ENCODE data around the gene MAMSTR. TPM values are rescaled to one million over a fixed set of nuclear protein-coding genes. Genes with fewer than 3 reads are reported as not detected.
A peak's percentile ranks its signal among the peaks of the same experiment; 100 is the strongest.

The MAMSTR gene
- total RNA-seq, 1 donor, result 1.7 TPM

DNA sequence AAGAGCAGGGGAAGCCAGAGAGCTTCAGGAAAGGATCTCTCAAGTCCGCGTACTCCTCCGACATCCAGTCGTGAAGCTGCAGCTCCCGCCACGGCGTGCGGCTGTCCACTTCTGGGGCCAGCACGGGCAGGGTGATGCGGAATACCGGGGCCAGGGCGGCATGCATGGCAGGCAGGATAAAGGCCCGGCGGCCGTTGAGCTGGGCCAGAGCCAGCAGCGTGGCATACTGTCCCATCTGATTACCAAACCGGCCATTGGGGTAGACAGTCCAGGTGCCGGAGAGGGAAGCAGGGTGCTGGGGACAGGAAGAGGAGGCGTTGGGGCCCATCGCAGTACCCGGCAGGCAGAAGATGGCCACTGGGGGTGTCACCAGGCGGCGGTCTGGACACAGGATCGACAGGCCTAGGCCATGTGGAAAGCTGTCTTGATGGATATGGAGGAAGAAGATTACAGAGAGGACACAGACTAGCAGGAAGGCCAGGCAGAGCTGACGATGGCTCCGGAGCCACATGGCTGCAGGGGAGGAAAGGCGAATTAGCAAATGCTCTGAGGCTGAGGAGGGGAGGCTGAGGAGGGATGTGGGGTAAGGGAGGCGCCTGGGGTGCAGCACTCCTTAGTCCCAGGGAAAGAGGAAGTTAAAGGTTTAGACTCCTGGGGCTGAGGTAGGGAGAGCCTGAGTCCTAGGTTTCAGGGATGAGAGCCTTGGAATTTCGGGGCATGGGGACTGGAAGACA is 31.4 kb upstream of the MAMSTR start:
- TF ChIP-seq, protein P1, sequence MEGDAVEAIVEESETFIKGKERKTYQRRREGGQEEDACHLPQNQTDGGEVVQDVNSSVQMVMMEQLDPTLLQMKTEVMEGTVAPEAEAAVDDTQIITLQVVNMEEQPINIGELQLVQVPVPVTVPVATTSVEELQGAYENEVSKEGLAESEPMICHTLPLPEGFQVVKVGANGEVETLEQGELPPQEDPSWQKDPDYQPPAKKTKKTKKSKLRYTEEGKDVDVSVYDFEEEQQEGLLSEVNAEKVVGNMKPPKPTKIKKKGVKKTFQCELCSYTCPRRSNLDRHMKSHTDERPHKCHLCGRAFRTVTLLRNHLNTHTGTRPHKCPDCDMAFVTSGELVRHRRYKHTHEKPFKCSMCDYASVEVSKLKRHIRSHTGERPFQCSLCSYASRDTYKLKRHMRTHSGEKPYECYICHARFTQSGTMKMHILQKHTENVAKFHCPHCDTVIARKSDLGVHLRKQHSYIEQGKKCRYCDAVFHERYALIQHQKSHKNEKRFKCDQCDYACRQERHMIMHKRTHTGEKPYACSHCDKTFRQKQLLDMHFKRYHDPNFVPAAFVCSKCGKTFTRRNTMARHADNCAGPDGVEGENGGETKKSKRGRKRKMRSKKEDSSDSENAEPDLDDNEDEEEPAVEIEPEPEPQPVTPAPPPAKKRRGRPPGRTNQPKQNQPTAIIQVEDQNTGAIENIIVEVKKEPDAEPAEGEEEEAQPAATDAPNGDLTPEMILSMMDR (IDR thresholded peaks at IDR 0.05; ENCODE audit: insufficient read depth, low read depth, low read length), result no peak
- no peak for DNase-seq (ENCODE audit: low read depth)
- H3K4me3 ChIP-seq (ENCODE audit: low read depth, low read length), result no peak overlapping the region

DNA sequence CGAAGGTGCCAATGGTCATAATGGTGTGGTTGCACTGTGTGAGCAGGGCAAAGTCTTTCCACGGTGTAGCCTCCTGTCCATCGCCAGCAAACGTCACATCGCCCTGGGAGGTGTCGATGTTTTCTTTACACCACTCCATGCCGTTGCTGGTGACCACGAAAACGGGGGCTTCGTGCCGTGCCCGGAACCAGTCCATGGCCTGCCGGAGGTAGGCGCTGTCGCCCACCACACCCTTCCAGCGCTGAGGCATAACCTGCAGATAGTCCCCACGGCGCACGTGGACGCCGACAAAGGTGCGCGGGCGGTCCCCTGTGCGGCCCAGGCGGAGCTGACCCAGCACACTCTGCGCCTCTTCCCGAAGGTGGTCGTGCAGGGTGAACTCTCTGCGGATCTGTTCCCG is 30.8 kb upstream of the MAMSTR start:
- no peak overlapping the region for H3K4me3 ChIP-seq (ENCODE audit: low read depth, low read length)
- TF ChIP-seq, protein P1 (IDR thresholded peaks at IDR 0.05; ENCODE audit: insufficient read depth, low read depth, low read length), result no peak
- no peak for DNase-seq (ENCODE audit: low read depth)

DNA sequence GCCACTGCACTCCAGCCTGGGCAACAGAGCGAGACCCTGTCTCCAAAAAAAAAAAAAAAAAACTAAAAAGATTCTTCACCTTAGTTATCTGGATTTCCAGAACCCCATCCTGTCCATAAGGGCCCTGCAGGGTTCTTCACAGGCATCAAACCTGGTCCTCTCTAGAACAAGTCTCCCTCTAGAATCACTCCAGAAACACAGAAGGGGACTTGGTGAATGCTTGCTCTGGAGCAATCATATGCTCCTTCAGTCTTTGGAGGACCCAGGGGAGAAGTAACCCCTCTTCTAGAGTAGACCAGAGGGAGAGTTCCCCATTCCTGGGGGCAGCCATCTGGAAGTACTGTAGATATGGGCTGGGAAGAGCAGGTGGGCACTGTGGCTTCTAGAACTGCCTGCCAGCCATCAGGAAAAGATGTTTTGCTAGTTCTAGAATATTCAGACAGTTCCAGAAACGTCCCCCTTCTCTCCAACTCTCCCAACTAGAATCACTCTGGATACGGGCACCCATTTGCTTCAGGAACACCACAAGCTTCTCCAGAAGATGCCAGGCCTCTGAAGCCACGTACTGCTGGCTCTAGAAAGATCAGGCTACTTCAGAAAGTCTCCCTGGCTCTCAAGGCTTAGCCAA is 30.2 kb upstream of the MAMSTR start:
- no peak for DNase-seq (ENCODE audit: low read depth)
- TF ChIP-seq, protein P1 (IDR thresholded peaks at IDR 0.05; ENCODE audit: insufficient read depth, low read depth, low read length), result no peak
- H3K4me3 ChIP-seq (ENCODE audit: low read depth, low read length), result no peak overlapping the region

DNA sequence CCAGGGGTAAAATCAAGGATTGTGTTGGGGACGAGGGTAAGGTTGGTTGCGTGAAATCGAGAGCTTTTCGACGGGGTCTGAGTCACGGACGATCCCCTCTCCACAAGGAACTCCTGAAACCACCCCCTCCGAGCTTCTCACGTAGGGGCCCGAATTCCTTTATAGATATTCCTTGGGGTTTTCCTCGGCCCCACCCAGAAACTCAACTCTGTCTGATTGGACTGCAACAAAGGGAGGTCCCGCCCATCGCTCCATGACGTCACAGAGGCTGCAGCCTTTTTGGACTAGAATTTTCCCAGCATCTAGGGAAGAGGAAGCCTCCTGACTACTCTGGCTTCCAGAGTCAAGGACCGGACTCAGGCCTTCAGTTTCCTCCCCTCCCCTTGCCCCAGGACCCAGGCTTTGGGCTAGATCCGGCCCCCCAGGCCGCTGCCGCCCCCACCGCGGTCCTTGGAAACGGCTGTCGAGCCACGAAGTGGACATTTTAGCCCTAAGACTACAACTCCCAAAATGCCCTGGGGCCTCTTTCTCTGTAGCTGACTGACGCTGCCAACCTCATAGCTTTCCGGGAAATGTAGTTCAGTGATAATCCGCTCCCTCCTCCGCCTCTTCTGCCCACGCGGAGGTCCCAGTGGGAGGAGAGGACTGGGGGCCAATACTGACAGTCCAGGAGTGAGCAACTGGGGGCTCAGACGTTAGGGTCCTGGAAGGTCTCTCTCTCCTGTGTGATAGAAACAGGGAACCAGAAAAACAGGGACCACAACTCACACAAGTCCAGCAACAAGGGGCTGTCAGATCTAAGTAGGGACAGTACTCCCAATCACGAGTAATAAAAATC is 27.4 kb upstream of the MAMSTR start, which contains the start of gene IZUMO1:
Gene IZUMO1, minus strand, starts transcription at position 172 of the 838 bp plus-strand sequence. CDS start 1,050 bp downstream, outside the sequence.
- TF ChIP-seq, protein P1 (IDR thresholded peaks at IDR 0.05; ENCODE audit: insufficient read depth, low read depth, low read length), result no peak
- DNase-seq (ENCODE audit: low read depth), result peak; percentile 91
- H3K4me3 ChIP-seq (ENCODE audit: low read depth, low read length), result peak within 1 kb of the TSS; percentile 77

DNA sequence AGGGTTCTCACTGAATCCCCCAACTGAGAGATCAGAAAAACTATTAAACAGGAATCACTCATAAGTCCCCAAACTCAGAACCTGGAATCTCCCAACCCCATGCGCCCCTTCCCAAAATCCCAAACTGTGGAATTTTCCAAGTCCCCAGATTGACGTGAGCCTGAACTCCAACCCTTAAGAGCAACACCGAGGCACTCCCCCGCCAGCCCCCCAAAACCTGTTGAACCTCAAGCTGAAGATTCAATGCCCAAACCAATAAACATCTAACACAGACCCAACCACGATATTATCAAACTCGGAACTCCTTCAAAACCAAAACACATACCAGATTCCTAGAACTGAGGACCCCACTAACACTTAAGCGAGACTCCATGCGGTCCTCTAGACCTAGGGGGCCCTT is 26.6 kb upstream of the MAMSTR start:
- H3K4me3 ChIP-seq (ENCODE audit: low read depth, low read length), result no peak overlapping the region
- DNase-seq (ENCODE audit: low read depth), result no peak
- TF ChIP-seq, protein P1 (IDR thresholded peaks at IDR 0.05; ENCODE audit: insufficient read depth, low read depth, low read length), result no peak

DNA sequence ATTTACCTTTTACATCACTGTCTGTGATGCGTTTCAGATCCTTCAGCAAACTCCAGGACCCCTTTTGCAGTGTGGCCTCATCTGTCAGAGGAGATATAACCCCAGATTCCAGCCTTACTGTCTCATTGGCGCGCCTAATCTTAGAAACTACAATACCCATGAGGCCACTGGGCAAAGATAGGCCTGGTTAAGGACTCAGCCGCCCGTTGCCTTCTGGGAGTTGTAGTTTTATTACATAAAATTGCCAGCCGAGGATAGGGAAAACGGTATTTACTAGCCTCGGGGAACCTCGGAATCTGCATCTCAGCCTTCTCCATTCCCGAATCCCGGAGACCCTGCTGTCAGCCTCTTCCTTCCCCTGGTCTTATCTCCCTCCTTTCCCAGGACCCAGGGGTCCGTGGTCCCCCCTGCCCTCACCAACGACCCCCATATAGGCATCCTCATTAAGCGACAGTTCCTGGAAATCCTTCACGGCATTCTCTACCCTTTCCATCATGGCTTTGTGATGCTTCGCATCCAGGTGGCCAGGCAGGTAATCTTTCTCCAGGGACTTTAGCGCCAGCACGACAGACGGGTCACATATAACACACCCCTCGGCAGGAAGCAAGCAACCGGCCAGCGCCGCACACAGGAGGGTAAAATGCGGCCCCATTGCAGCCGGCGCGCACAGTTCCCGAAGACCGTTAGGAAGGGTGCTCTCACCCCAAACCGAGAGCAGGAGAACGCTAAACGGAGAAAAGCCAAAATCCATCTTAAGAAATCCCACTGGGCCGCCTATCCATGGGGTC is 25.9 kb upstream of the MAMSTR start:
- H3K4me3 ChIP-seq (ENCODE audit: low read depth, low read length), result no peak overlapping the region
- DNase-seq (ENCODE audit: low read depth), result peak; percentile 66
- TF ChIP-seq, protein P1 (IDR thresholded peaks at IDR 0.05; ENCODE audit: insufficient read depth, low read depth, low read length), result no peak

Measured in fibroblast of villous mesenchyme (primary cell).